ENCODE results near the gene C14orf180.

C14orf180 gene

DNA sequence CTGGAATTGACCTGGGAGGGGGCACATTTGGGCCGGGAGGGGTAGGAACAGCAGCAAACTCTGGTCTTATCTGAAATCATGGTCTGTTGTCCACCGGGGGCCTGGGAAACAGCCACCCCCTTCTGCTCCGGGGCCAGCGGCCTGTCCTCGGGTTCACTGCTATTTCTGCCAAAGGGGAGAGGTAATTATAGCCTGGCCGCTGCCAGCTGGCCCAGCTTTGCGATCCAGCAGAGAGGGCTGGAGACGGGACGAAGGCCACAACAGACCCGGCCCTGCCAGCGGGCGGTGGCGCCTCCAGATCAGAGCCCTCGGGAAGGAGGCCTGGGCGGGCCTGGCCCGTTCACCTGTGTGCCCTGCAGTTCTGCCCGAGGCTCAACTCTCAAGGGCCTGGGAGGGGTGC is at the start of gene C14orf180:
Gene C14orf180, plus strand, starts transcription at position 258 of the 400 bp plus-strand sequence. CDS start 6,667 bp downstream, outside the sequence.
- DNase-seq (ENCODE audit: low spot score), result no peak

DNA sequence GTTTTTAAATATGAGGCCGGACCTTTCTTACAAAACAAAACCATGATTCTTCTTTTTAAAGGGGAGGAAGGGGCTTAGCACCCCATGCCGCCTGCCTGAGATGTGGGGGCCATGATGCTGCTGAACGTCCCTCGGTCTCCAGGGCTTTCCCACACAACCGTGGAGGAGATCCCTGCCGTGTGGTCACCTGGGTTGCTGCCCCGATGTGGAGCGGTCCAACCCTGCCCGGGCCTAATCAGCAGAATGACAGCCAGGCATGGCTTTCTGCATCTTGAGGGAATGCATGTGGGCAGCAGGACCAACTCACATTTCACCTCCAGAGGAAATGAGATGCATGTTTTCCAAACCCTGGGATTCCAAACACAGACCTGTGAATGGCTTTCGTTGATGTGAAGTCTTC is 48.9 kb upstream of the C14orf180 start:
- DNase-seq (ENCODE audit: low spot score), result no peak

DNA sequence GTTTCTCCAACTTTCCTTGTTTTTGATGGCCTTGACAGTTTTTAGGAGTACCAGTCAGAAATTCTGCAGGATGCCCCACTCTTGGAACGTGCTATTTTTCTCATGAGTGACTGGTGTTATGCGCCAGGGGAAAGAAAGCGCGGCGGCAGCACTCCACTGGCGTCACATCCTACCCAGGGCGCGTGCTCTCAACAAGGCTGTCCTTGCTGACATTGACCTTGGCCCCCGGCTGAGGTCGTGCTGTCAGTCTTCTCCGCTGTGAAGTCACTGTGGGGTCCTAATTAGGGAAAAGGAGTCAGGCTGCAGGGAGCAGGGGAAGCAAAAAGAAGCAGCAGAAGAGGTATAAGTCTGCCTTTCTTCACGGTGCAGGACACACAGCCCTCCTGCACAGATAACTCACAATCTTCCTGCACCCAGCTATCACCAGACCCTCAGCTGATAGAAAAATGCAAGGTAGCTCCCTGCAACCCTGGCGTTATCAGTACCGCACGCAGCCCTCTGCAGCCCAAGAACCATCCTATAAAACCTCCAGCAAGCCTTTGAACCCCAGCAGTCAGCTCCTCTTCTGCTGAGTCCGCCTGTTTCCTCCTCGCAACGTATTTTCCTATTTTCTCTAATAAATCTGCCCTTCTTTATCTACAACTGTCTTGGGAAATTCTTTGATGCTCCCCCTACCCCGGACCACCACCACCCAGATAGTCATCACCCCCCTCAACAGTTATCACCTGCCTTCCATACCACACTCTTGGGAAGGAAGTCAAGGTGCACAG is 48.0 kb upstream of the C14orf180 start:
- DNase-seq (ENCODE audit: low spot score), result no peak

DNA sequence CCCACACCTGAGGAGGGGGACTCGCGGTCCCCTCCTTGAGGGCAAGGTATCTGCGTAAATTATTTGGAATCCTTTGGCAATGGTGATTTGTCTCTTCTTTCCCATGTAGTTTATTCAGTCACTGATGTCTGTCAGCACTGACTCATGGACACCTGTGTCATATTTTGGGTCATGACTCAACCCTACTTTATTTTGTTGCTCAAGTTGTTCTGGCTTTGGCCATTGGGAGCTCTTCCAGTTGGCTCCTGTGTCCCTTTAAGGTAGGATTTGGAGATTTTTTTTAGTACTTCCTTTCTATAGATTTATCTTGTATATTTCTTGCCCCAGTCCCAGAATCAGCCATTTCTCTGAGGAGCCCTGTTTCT is 47.4 kb upstream of the C14orf180 start:
- no peak for DNase-seq (ENCODE audit: low spot score)

DNA sequence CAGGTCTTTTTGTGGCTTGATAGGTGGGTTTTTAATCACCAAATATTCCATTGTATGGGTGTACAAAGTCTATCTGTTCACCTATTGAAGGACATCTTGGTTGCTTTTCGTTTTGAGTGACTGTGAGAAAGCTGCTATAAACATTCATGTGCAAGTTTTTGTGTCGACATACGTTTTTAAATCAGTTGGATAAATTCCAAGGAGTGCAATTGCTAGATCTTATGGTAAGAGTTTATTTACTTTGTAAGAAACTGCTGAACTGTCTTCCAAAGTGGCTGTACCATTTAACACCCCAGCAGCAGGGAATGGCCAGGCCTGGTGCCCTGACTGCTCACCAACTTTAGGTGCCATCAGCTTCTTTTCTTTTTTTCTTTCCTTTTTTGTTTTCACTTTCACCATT is 45.5 kb upstream of the C14orf180 start:
- DNase-seq (ENCODE audit: low spot score), result no peak

DNA sequence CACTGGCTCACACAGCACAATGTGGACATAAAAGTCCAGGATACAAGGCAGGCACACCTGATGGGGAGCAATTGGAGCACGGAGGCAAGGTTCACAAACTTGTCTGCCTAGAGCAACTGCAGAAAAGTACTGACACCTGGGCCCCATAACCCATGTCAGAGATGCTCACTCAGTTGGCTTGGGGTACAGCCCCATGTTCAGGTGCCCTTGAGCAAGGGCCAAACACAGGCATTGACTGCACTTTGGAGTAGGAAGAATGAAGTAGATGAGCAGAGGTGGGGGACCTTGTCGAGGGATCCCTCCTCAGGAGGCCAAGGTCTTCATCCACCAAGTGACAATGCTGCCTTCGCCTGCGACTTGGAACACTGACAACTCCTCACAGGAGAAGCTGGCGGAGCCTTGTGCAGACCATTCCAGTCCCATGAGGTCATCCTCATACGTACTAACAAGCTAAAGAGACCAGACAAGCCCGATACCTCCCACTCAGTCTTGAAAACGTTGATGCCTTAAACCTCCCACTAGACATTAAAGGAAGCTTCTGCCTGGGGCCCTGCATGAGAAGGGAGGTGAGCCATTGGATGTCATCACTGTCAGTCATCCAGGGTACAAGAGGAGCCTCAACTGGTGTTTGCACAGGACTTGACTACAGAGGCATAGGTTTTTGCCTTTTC is 42.5 kb upstream of the C14orf180 start:
- DNase-seq (ENCODE audit: low spot score), result no peak

DNA sequence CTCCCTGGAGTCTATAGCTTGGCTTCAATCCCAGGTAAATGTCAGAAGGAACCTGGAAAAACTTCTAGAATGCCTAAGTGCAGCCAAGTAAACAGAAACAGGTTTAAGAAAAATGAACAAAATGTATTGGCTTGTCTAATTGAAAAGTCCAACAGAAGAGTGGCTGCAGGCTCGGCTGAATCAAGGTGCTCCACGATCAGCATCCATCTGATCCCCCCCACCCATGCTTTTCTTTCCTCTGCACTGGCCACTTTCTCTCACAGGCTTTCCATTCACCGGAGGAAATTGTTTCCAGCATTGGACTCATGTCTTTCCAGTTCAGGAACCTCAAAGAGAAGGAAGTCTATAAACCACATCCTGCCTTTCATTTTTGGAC is 42.0 kb upstream of the C14orf180 start:
- no peak for DNase-seq (ENCODE audit: low spot score)

DNA sequence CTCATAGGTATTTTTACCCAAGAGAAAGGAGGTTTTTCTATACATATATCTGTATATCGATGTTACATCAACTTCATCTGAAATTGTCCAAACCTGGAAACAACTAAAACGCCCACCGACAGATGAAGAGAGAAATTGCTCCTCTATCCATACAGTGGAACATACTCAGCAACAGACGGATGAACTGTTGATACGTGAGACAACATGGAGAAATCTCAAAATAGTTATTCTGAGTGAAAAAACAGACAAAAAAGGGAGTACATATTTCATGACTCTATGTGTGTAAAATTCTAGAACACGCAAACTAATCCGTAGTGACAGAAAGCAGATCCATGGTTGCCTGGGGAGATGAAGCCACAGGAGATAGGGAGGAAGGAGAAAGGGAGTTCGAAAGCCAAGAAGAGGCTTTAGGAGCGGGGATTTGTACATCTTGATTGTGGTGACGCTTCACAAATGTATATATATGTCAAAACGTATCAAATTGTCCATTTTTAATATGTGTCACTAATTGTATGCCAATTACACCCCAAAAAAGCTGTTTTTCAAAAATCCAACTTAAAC is 37.6 kb upstream of the C14orf180 start:
- DNase-seq (ENCODE audit: low spot score), result no peak

DNA sequence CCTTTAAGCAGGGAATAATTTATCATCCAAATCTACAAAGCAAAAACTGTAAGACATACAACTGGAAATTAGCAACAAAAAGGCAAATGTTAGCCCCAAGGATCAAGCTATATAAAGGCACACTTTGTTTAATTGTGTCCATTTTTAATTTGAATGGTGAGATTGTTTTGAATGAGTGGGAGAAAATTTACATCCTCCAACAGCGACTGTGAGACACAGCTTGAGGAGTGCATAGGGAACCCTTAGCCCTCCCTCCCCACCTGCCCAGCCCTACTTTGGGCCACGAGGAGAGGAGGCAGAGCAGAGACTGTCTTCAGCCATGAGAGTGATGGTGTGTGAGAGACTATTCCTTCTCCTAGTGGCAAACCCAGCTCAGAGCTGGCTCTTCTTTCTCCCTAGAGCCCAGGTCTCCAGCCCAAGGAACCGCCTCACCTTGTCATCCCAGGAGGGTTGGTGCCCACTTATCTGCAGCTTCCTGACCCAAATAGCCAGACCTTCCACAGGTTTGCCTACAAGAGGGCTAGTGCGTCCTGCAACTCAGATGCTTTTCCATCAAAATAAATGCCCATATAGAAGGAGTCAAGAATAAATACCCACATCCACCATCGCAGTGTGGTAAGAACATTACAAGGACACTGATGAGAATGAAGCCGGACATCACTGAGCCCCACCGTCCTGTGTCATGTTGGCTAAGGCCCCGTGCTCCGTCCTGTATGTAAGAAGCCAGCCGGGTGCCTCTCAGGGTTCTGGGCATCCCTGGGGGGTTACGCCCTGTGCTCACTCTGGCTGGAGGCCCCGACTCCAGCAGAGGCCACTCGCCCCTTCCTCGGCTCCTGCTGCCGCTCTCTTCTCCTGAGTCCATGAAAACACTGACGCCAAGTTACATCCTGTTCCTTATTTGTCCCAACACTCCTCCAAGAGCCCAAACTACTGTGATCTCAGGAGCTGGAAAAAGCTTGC is 36.4 kb upstream of the C14orf180 start:
- no peak for DNase-seq (ENCODE audit: low spot score)

DNA sequence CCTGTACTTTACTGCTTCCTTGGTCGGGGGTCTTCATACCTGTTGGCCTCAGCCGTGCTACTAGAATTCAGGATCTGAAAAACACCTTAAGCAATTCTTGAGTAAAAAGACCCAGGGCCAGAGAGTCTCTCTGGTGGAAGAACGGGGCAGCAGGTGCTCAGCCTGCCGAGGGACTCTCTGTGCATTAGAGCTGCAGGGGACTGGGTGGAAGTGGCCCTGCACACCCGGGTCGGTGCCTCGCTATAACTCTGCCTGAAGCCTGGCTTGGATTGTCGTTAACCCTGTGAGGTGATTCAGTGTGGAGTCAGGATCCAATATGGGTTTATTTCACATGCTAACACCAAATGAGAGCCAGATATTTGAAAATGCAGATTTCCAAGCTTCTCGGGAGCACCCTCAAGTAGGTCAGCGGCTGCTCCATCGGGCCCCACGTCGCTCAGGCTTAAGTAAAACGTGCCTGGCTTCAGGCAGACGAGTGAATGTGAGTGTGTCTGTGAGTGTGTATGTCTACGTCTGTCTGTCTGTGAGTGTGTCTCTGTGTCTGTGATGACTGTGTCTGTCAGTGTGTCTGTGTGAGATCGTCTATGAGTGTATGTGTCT is 35.1 kb upstream of the C14orf180 start:
- no peak for DNase-seq (ENCODE audit: low spot score)

DNA sequence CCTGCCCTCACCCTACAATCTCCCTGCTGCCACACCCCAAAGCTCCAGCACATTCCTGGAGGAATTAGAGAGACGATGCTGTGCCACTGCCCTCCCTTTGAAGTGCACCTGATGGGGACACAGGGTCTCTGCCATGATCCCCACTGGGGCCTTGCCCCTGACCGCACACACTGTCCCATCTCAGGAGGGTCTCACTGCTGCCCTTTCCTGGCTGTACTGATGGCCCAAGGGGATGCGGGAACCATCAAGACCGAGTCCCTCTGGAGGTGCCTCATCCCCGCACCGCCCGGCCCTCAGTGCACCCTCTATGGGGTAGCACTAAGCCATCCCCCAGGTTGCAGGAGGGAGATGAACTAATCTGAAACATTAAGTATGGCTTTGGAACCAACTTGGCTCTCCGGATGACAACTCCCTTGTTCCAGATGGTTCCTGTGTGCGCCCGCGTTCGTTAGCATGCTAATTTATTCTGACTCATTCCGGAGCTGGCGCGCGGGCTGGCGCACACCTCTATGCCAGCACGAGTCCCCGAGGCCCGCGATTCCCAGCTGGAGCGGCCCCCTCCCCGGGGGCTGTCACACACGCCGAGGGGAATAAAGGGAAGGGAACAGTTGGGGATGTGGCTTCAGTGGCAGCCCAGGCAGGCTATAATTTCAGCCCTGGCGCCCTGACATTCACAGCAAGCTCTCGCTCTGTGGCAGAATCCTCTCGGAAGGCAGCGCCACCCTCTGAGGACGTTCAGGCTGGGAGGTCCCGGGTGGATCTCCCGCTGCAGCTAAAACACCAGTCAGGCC is 34.2 kb upstream of the C14orf180 start:
- DNase-seq (ENCODE audit: low spot score), result peak; percentile 55

DNA sequence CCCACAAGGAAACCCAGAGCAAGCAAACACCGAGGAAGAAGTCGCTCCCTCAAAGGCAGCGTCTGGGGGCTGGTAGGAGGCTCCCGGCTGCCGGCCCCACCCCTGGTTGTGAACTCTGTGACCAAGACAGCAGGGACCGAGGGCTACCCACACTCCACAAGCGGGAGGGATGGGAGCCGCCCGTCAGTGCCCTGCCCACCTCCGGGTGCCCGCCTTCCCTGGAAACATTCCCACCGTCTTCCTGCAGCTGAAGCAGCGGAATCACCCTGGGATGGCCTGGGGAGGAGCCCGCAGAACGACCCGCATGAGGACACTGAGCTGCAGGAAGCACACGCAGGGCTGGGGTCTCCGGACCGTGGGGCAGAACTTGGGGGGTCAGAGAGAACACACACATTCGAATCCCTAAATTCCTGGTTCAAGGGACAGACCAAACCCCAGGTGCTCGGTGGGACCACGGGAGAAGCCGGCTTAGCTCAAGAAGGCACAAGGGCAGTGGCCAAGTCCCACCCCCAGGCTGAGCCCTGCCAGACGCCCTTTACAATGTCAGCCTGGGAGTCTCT is 33.5 kb upstream of the C14orf180 start:
- no peak for DNase-seq (ENCODE audit: low spot score)

DNA sequence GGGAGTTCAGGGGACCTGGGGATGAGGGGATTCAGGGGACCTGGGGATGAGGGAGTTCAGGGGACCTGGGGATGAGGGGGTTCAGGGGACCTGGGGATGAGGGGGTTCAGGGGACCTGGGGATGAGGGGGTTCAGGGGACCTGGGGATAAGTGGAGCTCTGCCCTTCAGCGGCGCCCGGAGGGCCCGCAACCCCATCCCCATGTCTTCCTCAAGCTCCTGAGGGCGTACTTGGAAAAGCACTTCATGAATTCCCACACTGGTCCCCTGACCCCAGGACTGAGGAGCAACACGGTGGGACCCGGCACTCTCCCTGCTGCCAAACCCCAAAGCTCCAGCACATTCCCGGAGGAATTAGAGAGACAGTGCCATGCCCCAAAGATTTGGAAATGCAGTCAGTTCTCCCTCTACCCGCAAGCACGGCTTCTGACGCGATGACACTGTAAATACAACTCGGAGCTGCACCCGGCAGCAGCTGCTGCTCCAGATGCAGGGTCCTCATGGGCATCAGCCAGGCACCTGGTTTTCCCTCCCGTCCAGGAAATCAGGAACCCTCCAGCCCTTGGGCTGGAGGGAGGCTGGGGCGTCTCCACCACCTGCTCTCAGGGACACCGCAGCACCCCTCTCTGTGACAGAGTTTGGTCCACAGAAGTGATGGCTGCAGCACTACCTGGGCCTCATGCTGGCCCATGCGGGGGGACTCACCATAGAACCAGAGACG is 32.8 kb upstream of the C14orf180 start:
- no peak for DNase-seq (ENCODE audit: low spot score)

DNA sequence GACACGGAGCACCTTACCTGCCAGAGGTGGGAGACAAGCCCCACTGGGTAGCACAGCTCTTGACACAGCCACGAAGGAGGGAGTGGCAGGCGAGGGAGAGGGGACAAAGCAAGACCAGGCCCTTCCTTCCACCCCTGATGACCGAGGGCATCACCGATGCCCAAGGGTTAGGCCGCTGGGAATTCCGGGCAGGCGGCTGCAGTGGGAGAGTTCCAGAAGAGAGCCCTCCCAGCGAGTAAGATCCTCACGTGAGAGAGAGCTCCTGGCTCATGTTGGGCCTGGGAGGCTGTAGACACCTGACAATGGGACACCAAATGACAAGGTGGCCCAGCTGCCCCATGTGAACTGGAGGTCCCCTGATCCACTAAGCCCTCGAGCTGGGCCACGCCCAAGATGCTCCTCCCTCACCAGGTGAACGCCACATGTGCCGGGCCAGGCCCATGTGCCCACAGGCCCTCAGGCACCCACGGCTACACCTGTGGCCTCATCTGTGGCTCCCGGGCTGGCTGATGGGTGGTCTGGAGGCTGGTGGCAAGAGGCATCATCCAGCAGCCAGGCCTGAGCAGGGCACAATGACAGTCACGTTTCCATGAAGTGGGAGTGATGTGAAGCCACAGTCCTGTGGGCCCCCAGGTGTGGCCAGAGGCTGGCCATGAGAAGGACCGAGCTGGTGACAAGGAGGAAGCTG is 32.1 kb upstream of the C14orf180 start:
- DNase-seq (ENCODE audit: low spot score), result no peak

DNA sequence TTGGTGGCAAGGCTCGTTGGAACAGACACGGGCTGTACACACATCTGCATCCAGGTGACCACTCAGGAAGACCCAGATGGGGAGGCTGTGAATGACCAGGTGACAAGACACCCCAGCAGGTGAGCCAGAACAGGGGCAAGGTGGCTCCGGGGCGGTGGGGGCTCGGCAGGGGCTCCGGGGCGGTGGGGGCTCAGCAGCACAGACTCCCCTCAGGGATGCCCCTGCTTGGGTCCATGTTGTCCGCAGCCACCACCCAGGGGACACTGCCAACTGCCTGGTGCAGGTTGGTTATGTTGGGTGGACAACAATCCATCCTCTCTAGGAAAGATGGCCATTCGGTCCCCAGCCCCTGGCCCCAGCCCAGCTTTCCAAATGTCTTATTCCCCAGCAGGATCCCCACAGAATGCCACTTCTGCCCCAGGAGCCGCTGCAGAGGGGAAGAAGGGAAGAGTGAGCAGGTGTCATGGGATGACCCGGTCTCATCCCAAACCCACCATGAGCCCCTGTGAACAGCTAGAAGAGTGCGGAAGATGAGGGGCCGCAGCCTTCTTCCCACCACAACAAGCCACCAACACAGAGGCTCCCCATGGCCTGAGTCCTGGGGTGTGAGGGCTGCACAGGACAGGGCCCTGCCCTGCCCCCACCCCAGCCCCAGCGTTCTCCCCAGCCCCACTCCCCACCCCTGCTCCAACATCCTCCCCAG is 31.4 kb upstream of the C14orf180 start:
- DNase-seq (ENCODE audit: low spot score), result no peak

DNA sequence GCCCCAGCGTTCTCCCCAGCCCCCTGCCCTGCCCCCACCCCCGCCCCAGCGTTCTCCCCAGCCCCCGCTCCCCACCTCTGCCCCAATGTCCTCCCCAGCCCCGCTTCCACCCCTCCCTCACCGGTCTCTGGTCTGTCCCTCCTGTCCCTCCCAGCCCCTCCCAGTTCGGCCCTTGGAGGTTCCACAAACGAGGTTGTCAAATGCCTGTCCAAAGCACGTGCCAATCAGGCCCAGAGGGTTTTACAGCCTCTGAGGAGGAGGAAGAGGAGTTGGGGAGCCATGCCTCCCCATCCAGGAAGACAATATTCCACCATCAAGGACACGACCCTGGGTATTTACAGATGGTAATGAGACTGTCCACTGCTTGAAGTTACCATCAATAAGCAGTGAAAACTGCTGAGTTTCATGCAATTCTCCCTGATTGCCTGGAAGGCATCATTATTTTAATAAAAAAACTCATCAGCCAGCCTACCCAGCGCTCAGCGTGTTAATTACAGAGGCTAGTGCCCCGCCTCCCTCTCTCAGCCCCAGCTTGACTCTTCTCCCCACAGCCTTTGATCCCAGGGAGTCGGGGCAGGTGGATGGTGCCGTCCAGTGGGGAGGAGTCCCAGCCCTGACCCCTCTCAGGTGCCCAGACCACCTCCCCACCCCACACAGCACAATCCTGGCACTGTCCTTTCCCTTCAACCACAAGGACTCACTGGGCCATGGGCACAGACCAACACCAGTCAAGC is 30.6 kb upstream of the C14orf180 start:
- DNase-seq (ENCODE audit: low spot score), result no peak

DNA sequence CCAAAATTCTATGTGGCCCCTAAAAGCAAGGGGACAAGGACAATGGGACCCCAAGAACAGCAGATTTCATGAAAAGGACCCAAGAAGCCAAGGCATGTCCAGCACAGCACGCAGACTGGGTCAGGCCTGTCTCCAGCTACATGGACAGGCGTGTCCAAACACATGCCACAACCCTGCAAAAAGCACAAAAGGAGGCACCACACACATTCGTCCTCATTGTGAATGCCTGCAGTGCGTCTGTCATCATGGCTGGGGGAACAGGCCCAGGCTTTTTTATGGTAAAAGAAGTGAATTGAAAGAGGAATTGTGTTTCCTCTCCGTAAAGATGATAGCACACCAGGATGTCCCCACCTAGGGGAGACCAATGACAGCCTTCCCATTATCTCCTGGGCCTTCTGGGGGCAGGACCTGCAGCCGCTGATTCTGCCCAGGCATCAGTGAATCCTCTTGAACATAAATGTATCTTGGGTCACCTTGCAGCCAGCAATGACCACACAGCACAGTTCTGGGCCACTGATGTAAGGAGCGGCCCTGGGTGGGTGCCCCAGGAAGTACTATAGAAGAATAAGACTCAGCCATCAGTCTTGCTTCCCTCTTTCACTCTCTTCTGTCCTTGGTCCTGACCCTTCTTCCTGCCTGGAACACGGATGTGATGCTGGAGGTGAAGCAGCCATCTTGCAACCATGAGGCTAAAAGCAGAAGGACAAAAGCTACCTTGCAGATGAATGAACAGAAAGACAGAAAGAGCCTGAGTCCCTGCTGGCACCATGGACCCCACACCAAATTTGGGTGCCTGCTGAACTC is 29.8 kb upstream of the C14orf180 start:
- DNase-seq (ENCODE audit: low spot score), result no peak

Measured in cerebellar cortex (tissue), 1 donor.